MM.1S (cell line): ENCODE data around the gene GBX2.

Experiments
- DNase-seq: peaks from one replicate; pipeline ENCODE4 v3.0.0-alpha.2; 2015
- H2AFZ ChIP-seq: fragments of 300-600 bp; sonication (generic); 2 replicates; pipeline ENCODE4 v1.6.0; 2016; ENCODE audit warnings: antibody characterized with exemption, low read length
- H3F3A ChIP-seq: fragments of 300-600 bp; sonication (generic); 2 replicates; pipeline ENCODE4 v1.6.1; 2016; ENCODE audit warnings: mild to moderate bottlenecking, antibody characterized with exemption, low read length, moderate library complexity, mixed read lengths; ENCODE audit not compliant: insufficient read depth
- H3K27ac ChIP-seq: fragments of 300-600 bp; sonication (generic); 2 replicates; pipeline ENCODE4 v1.5.1; 2016; ENCODE audit warnings: mild to moderate bottlenecking, low read length
- H3K27me3 ChIP-seq: fragments of 300-600 bp; sonication (generic); replicated peaks from 2 replicates; pipeline ENCODE4 v1.6.0; 2016; ENCODE audit warnings: low read length; ENCODE audit not compliant: insufficient read depth
- H3K36me3 ChIP-seq: fragments of 300-600 bp; sonication (generic); replicated peaks from 2 replicates; pipeline ENCODE4 v1.6.1; 2016; ENCODE audit warnings: mild to moderate bottlenecking, low read length, mixed read lengths; ENCODE audit not compliant: insufficient read depth
- H3K4me1 ChIP-seq: fragments of 300-600 bp; sonication (generic); 2 replicates; pipeline ENCODE4 v1.6.1; 2016; ENCODE audit warnings: low read length, mixed read lengths
- H3K4me2 ChIP-seq: fragments of 300-600 bp; sonication (generic); 2 replicates; pipeline ENCODE4 v1.6.0; 2016; ENCODE audit warnings: low read depth, low read length
- H3K4me3 ChIP-seq: fragments of 300-600 bp; sonication (generic); 2 replicates; pipeline ENCODE4 v1.5.1; 2016; ENCODE audit warnings: low read length, mixed read lengths
- H3K79me2 ChIP-seq: fragments of 300-600 bp; sonication (generic); 2 replicates; pipeline ENCODE4 v1.6.1; 2016; ENCODE audit warnings: mixed run types, low read length, mixed read lengths
- H3K9ac ChIP-seq: fragments of 300-600 bp; sonication (generic); 2 replicates; pipeline ENCODE4 v1.6.1; 2016; ENCODE audit warnings: low read length, mixed read lengths
- H3K9me2 ChIP-seq: fragments of 300-600 bp; sonication (generic); replicated peaks from 2 replicates; pipeline ENCODE4 v1.6.1; 2016; ENCODE audit warnings: mild to moderate bottlenecking, low read length, mixed read lengths; ENCODE audit not compliant: insufficient read depth
- H3K9me3 ChIP-seq: fragments of 300-600 bp; sonication (generic); replicated peaks from 2 replicates; pipeline ENCODE4 v1.6.1; 2016; ENCODE audit warnings: mild to moderate bottlenecking, low read length, mixed read lengths; ENCODE audit not compliant: insufficient read depth
- H4K20me1 ChIP-seq: fragments of 300-600 bp; sonication (generic); 2 replicates; pipeline ENCODE4 v1.6.1; 2016; ENCODE audit warnings: mild to moderate bottlenecking, low read length, moderate library complexity, mixed read lengths; ENCODE audit not compliant: insufficient read depth
- CTCF ChIP-seq: fragments of 300-600 bp; sonication (generic); IDR thresholded peaks from 2 replicates; pipeline ENCODE4 v1.5.1; 2016; ENCODE audit warnings: antibody characterized with exemption, low read length, mixed read lengths
- EZH2 ChIP-seq: fragments of 300-600 bp; sonication (generic); optimal IDR thresholded peaks from 2 replicates; pipeline ENCODE3; 2017; ENCODE audit warnings: low read depth, mild to moderate bottlenecking, antibody characterized with exemption, low read length, mixed read lengths
- EZH2phosphoT487 ChIP-seq: fragments of 300-600 bp; sonication (generic); IDR thresholded peaks from 2 replicates; pipeline ENCODE4 v1.6.1; 2018; ENCODE audit warnings: antibody characterized with exemption, low read length

Gene GBX2

GRCh38 chr2:236137066-236137465 is 31.1 kb downstream of the GBX2 start:
- Histone ChIP-seq H3K4me1 (no peaks in the 10 kb centered on the region), H3K27me3 (no peaks in the 10 kb centered on the region), H4K20me1 (no peaks in the 10 kb centered on the region), H3K27ac (no peak overlapping the region), H3K79me2 (no peaks in the 10 kb centered on the region), H3K4me2 (no peak overlapping the region), H3K9me3 (no peaks in the 10 kb centered on the region), H3K9me2 (no peaks in the 10 kb centered on the region), H3K9ac (no peak overlapping the region), H3K4me3 (no peak overlapping the region), H3K36me3 (no peaks in the 10 kb centered on the region), H2AFZ (no peak overlapping the region), H3F3A (no peaks in the 10 kb centered on the region)
- no peak for TF ChIP-seq EZH2phosphoT487
- TF ChIP-seq EZH2 = no peak
- no peak for TF ChIP-seq CTCF
- DNase-seq = no peak

GRCh38 chr2:236136538-236136937 is 31.6 kb downstream of the GBX2 start:
- no peaks in the 10 kb centered on the region for H3K79me2 ChIP-seq
- H2AFZ ChIP-seq = no peak overlapping the region
- H3K4me3 ChIP-seq = no peak overlapping the region
- TF ChIP-seq CTCF (no peak), EZH2 (no peak), EZH2phosphoT487 (no peak)
- H3K4me2 ChIP-seq = no peak overlapping the region
- H4K20me1 ChIP-seq = no peaks in the 10 kb centered on the region
- no peaks in the 10 kb centered on the region for H3K27me3 ChIP-seq
- no peak overlapping the region for H3K27ac ChIP-seq
- no peaks in the 10 kb centered on the region for H3F3A ChIP-seq
- H3K9ac ChIP-seq = no peak overlapping the region
- no peak for DNase-seq
- no peaks in the 10 kb centered on the region for H3K36me3 ChIP-seq
- H3K4me1 ChIP-seq = no peaks in the 10 kb centered on the region
- no peaks in the 10 kb centered on the region for H3K9me3 ChIP-seq
- no peaks in the 10 kb centered on the region for H3K9me2 ChIP-seq

- Histone ChIP-seq H3K9ac (no peak overlapping the region), H3K4me1 (no peaks in the 10 kb centered on the region), H3K36me3 (no peaks in the 10 kb centered on the region), H3K27ac (no peak overlapping the region), H4K20me1 (no peaks in the 10 kb centered on the region), H3K27me3 (no peaks in the 10 kb centered on the region), H2AFZ (no peak overlapping the region), H3K4me2 (no peak overlapping the region), H3K79me2 (no peaks in the 10 kb centered on the region), H3K9me3 (no peaks in the 10 kb centered on the region), H3K4me3 (no peak overlapping the region), H3F3A (no peaks in the 10 kb centered on the region), H3K9me2 (no peaks in the 10 kb centered on the region)
- TF ChIP-seq CTCF = no peak
- no peak for TF ChIP-seq EZH2phosphoT487
- no peak for TF ChIP-seq EZH2
- no peak for DNase-seq
Measured at GRCh38 chr2:236133410-236134012, 34.7 kb downstream of the GBX2 start.
